Activated CD4-positive, alpha-beta T cell treated with anti-CD3 and anti-CD28 coated beads for 24 hours (primary cell): ENCODE measurements around the gene DNAJC18.

Experiments used
- DNase-seq, 2 donors: peaks; one replicate each; pipeline ENCODE4 v3.0.0-alpha.2; 2020; ENCODE audit warnings: low read depth in 2 of 2

Gene DNAJC18

DNA sequence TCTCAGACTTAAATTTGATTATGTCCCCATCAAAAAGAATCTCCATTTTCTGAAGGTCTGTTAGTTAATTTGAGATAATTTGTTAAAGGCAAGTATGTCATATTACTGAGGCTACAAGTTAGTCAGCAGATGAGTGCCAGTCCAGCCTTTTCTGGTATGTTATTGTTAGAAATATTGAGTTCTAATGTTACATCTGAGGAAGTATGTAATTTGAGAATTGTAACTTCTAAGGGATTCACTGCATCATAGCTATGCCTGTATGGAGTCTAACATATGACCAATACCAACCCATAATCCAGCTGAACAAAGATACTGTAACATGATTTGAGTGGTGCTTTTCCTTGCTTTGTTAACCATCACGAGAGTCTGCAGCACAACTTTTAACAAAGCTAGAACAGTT, 70.1 kb downstream of the DNAJC18 start:
- DNase-seq = no peak

DNA sequence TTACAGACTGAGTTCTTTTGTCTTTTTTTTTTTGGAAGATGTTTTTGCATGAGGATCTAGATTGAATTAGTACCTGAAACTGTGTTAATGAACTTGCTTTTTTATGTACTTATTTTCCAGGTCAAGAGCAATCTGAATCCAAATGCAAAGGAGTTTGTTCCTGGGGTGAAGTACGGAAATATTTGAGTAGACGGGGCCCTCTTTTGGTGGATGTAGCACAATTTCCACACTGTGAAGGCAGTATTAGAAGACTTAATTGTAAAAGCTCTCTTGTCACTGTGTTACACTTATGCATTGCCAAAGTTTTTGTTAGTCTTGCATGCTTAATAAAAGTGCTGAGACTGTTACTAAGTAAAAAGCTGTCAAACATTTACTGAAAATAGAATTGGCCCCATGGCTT, 70.7 kb downstream of the DNAJC18 start:
- no peak for DNase-seq

DNA sequence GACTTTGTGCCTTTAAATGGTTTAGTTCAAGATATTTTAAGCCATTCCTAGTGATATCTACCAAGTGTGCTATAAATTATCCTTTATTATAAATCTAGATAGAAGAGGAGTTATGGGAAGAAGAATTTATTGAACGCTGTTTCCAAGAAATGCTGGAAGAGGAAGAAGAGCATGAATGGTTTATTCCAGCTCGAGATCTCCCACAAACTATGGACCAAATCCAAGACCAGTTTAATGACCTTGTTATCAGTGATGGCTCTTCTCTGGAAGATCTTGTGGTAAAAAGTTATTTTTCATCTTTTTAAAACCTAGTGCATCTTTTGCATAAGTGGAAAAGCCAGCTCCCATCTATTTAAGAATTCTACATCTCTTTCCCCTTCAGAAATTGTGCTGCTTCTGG, 74.9 kb downstream of the DNAJC18 start:
- no peak for DNase-seq

DNA sequence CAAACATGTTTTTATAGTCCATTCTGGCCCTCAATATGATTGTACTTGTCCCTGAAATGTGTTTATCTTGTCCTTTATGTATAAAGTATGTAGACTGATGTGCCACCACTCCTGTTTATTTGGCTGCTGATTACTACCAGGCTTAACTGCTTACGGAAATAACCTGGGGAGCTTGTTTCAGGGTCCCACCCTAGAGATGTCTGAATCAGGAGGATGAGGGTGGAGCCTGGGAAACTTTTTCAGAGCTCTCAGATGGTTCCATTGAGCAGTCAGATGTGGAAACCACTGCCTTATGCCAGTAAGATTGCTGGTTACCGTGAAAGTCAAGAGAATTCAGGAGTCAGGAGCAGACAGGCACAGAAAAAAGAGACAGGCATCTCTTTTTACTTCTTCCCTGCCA, 75.4 kb downstream of the DNAJC18 start:
- DNase-seq = no peak

DNA sequence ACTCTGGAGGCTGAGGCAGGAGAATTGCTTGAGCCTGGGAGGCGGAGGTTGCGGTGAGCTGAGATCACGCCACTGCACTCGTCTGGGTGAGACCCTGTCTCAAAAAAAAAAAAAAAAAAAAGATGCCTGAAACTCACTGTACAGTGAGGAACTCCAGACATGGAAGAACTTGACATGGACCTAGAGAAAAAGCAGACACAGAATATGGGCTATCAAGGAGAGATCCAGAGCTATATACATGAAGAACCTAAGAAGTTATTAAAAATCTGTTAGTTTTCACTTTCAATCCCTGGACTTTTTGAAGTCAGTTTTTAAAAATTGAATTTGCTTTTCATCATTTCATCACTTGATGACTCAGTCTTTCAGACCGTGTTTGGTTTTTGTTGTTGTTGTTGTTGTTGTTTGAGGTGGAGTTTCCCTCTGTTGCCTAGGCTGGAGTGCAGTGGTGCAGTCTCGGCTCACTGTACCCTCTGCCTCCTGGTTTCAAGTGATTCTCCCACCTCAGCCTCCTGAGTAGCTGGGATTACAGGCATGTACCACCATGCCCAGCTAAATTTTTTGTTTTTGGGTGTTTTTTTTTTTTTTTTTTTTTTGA, 77.4 kb downstream of the DNAJC18 start:
- DNase-seq = no peak

DNA sequence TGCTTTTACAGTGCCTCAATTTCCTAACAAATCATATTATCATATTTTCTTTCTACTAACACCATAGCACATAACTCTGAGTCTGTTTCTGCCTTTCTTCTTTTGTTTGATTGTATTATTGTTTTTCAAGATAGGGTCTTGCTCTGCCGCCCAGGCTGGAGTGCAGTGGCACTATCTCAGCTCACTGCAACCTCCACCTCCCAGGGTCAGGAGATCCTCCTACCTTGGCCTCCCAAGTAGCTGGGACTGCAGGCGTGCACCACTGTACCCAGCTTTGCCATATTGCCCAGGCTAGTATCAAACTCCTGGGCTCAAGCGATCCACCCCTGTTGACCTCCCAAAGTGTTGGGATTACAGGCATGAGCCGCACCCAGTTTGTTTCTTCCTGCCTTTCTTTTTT, 78.9 kb downstream of the DNAJC18 start:
- no peak for DNase-seq
